NCI-H187 (cell line): ENCODE measurements around the gene RNU5D-1.
"Not testable (repeated sequence)": the region's sequence is repeated elsewhere in the genome, so short reads cannot be mapped to it uniquely, and the experiment has no call there.

ENCODE experiments used
- DNase-seq, 2 experiments: peaks; one replicate each; lab custom pipeline; 2025; lab: John Stamatoyannopoulos, UW

RNU5D-1 gene

DNA sequence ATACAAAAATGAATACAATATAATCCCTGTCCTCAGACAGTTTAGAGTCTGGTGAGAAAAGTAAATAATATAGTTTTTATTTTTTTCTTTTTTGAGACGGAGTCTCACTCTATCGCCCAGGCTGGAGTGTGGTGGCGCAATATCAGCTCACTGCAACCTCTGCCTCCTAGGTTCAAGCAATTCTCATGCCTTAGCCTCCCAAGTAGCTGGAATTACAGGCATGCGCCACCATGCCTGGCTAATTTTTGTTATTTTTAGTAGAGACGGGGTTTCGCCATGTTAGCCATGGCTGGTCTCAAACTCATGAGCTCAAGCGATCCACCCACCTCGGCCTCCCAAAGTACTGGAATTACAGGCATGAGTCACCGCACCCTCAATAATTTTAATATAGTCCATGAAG lies 31.6 kb downstream of the RNU5D-1 start:
- not testable (repeated sequence) for DNase-seq

DNA sequence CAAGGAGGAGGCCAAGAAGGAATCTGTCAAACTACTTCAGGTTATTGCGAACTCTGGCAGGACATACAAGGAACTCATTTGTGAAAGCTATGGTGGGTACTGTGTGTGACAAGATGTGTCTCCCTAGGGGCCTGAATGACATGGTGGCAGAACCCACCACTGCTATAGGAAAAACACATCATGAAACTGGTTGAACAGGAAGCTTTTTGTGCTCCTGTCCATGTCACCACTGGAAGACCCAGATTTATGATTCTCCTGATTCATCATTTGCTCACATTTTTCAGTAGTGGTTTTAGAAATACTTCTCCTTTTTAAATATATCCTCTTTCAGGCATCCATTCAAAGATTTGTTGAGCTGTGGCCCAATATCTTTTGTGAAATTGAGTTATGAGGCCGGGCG lies 32.8 kb downstream of the RNU5D-1 start:
- DNase-seq: no peak

DNA sequence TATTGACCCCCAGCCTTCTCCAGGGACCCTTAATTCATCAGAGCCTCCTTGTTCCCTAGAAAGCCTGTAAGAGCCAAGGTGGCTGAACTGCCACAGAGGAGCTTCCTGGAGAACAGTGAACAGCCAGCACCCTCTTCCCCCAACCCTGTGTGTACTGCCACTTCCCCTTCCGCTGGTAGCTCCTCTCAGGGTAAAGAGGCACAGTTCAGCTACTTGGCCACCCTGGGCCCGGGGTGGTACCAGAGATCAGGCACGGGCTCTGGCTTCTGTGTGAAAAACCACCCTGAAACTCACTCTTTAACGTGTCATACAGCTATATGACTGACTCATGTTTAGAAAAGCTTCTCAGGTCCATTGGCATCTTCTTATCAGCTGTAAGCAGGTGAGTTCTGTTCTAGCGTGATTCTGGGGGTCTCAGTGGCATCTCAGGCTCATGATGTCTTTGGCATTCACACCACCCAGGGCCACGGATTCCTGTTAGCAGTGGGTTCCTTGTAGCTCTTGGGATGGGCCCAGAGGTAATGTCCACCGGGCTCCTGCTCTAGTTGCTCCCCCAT lies 34.1 kb downstream of the RNU5D-1 start:
- no peak for DNase-seq

DNA sequence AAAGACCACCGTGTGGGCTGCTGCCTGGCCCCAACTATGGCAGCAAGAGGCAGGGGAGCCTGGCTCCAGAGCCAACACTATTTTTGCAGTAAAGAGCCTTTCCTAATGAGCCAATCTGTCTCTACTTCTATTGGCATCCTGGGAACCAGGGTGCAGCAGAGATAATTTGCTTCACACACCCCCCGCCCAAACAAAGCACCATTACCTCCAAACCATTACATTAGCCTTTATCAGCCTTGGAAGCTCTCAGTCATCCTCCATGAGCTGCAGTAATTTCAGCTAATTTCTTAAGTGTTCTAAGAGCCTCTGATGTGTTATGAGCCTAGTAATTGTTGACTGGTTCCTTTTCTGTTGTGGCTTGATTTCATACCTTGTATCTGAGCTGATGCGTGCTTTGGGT lies 34.9 kb downstream of the RNU5D-1 start:
- DNase-seq: no peak

DNA sequence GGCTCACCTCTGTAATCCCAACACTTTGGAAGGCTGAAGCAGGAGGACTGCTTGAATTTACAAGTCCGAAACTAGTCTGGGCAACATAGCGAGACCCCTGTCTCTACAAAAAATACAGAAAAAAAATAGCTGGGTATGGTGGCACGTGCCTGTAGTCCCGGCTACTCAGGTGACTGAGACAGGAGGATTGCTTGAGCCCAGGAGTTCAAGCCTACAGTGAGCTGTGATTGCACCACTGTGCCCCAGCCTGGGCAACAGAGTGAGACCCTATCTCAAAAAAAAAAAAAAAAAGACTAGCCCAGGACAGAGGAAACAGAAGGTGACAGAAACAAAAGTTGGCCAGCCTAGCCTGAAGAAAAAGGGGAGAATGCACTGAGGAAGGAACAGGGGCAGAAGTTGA lies 35.3 kb downstream of the RNU5D-1 start:
- DNase-seq: no peak

DNA sequence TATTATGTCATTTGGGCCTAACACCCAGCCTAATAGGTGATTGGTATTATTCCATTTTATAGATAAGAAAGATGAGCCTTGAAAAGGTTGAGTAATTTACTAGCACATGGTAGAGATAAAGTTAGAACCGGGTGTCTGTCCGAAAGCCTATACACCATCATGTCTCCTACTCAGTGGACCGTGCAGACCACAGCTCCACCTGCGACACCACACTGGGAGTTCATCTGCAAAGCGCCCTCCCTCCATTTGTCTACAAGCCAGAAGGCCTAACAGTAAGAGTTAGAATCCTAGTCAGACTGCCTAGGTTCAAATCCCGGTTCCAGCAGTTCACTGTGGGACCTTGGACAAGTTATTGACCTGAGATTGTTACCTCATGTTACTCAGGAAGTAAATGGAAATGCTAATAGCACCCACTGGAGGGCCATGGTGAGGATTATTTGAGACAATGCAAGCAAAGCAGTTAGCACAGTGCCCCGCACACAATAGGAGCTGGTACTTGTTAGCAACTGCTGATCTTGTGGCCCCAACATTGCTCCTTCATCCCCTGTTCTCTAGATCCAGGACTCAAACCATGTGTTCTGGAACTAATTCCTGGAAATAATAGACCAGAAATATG lies 36.0 kb downstream of the RNU5D-1 start:
- DNase-seq: no peak

DNA sequence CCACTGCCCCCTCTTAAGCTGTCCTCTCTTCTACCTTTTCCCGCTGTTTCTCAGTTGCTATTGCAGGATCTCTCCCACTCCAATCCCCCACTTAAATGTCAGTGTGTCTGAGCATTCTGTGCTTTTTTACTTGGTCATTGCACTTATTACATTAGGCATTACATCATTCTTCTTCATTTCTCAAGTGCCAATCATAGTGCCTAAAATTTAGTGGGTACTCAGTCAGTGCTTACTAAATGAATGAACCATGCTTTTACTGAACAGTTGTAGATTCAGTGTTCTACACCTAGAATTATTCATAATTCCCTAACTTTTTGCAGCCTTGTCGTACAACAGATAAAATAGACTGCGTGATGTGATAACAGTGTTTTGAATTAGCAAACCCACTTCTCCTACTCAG lies 37.1 kb downstream of the RNU5D-1 start:
- DNase-seq: no peak

DNA sequence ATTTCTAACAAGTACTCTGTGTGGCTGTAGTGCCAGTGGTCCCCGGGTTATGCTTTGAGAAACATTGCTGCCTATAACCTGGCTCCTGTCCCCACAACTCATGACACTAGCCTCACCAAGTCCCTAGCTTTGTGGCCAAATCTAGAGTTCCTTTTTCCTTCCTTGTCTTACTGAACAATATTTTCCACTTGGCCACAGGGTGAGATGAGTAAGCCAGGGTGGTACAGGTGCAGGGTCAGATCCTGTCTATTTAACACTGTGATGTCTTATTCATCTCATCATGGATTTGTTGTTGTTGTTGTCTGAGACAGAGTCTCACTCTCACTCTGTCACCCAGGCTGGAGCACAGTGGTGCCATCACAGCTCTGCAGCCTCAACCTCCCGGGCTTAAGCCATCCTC lies 37.8 kb downstream of the RNU5D-1 start:
- DNase-seq: no peak

DNA sequence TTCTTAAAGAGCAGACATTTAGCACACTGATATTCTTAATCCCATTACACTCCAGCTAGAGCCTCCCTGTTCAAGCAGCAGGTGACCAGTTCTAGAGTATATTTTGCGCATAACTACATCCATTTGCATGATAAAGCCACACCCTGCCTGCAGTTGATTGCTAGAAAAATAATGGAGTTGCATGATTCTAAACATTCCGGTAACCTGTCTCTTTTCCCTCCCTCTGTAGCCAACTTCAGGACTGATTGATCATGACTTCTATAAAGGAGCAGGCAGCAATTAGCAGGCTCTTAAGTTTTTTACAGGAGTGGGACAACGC lies 41.6 kb downstream of the RNU5D-1 start:
- no peak for DNase-seq

DNA sequence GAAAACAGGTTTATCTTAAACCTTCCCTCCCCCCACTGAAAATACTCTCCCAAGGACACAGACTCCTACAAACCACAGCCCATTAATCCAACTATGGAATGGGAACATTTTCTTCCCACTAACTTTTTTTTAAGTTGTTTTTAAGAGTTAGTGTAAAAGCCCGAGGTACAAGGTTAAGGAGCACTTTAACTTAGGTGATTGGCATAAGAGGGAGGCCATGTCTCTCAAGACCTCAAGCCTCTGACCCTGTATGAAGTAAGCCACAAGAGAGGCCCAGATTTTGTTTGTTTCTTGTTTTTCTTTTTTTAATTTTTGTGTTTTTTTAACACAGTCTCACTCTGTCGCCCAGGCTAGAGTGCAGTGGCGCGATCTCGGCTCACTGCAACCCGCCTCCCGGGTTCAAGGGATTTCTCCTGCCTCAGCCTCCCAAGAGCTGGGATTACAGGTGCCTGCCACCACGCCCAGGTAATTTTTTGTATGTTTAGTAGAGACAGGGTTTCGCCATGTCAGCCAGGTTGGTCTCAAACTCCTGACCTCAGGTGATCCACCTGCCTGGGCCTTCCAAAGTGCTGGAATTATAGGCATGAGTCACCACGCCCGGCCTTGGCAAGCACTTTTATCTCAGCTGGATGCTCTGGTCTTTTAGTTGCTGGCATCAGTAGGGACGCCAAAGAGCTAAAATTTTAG lies 42.1 kb downstream of the RNU5D-1 start:
- no peak for DNase-seq

DNA sequence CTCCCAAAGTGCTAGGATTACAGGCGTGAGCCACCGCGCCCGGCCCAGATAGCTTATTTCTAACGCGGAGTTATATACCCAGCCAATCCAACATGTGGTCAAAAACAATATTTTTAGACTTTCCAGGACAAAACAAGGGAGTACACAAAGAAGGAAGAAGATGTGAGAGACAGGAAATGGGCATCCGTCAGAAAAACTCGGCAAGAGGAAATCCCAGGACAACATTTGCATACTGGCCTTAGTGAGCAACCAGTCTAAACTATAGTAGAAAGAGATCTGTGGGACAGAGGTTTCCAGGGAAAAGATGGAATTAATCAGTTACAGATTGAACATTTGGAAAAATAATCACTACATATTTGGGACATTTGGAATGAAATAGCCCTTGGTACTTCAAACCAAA lies 45.1 kb downstream of the RNU5D-1 start:
- DNase-seq: no peak

DNA sequence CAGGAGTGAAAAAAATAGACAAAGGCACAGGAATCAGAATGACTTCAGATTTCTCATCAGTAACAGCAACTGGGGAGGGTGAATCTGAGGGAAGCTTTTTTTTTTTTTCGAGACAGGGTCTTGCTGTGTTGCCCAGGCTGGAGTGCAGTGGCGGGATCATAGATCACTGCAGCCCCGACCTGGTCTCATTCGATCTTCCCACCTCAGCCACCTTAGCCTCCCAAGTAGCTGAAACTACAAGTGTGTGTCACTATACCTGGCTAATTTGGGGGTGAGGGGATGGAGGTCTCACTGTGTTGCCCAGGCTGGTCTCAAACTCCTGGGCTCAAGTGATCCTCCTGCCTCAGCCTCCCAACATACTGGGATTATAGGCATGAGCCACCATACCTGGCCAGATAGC lies 45.8 kb downstream of the RNU5D-1 start:
- no peak for DNase-seq

DNA sequence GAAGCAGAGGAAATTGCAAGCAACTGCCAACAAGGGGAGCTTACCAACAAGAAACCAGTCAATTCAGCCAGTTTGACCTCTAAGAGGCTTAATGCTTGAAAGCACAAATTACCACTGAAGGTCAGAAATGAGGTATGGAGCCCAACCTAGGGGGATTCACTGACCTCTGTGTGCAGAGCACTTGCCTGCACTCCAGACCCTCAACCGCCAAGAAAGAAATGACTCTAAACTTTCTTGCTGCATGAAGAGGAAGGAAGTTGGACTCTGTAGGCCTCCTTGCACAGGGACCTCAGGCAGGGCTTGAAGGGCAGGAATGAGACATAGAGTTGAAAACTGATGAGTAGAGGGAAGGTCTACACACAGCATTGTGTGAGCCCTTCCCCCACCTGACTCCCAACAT lies 46.4 kb downstream of the RNU5D-1 start:
- no peak for DNase-seq

DNA sequence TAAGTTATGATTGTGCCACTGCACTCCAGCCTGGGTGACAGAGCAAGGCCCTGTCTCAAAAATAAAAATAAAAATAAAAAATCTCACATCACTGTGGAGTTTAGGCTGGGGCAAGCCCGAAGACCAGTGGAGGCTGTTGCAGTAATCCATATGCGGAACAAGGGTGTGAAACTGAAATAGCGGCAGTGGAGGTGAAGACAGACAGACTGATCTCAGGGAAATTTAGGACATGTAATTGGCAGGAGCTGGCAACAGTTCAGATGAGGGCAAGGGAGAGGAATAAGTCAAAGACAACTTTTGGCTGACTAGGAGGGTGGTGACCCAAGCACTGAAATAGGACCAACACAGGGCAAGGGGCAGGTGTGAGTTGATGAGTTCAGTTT lies 48.1 kb downstream of the RNU5D-1 start:
- DNase-seq: no peak

DNA sequence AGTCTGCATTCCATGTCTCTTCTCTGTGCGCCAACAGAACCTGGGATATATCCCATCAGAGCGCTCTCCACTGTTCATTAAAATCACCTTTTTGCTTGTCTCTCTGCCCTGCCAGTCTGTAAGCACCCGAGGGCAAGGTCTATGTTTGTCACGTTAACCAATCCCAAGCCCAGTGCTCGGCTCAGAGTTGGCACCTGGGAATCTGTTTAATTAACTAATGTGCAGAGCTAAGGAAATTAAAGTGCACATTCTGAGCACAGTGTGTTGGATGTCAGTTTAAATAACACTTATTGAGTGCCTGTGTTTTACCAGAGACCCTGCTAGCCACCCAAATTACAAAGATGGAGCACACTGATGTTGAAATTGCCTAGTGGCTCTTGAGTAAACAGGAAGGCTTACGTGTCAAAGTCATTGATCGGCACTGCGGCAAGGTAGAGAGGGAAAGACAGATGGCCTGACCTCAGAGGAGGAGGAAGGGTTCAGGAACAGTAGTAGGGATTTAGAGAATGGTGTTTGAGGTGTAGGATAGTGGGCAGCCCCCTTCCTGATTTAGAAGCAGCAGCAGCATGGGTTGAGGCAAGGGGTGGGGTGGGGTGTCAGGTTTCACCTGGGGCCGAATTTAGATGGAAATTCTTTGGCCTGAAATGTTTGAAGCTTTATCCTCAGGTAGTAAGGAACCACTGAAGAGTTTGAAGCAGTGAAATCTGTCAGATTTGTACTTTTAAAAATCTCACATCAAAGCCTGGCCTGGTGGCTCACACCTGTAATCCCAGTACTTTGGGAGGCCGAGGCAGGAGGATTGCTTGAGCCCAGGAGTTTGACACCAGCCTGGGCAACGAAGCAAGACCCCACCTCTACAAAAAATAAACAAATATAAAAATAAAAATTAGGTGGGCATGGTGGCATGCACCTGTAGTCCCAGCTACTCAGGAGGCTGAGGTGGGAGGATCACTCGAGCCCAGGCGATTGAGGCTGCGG lies 48.8 kb downstream of the RNU5D-1 start:
- DNase-seq: no peak
